ENCODE measurements around the gene SIRT2. TPM values are rescaled to one million over a fixed set of nuclear protein-coding genes. Genes with fewer than 3 reads are reported as not detected.
A peak's percentile ranks its signal among the peaks of the same experiment; 100 is the strongest.

Gene SIRT2
- total RNA-seq, 2 donors from 2014 or later, result 28.0 to 32.9 TPM

DNA sequence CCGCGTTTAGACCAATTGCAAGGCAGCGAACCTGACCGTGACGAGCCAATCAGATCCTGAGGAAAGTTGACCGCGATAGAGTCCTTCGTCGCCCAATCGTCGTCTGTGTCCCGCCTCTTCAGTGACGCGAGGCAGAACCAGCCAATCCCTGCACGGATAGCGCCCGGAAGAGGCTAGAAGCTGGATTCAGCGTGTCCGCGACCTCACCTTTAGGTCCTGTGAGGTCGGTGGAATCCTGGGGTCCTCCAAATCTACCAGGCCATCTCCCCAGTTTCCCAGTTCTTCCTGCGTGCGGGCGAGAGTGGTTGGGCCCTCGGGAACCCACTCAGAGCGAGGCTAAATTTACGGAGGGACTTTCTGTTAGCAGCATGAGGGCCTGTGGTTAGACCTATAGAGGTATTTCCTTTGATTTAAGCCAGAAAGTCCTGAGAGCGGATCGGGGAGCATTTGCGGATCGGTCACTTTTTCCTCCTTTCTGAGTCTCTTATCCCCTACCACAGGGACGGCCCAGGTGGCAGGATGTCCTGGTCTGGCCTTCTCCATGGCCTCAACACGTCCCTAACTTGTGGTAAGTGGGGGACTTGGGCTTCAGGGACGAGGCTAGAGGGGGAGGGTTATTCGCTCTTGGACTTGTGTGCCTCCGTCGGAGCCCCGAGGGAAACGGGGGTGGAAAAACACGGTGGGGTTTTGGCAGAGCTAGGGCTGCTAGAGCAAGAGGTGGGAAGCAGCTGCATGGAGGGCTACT is 31.5 kb upstream of the SIRT2 start, which contains the start of gene MRPS12:
MRPS12 (plus strand) TSS at position 169 of the 745 bp plus-strand sequence; CDS start at position 520, 351 bp downstream.
- peaks cover 12% of the 10 kb centered on the region for H3K4me1 ChIP-seq
- no peaks in the 10 kb centered on the region for H3K9me3 ChIP-seq
- intact Hi-C loops (cut with DNase I), result no loop called here
- H3K27ac ChIP-seq, result peak within 1 kb of the TSS; percentile 88
- H3K27me3 ChIP-seq, result no peaks in the 10 kb centered on the region
- no peaks in the 10 kb centered on the region for H3K36me3 ChIP-seq
- peak within 1 kb of the TSS; percentile 86 to 95 for H3K9ac ChIP-seq (ENCODE audit: low read depth in 2 of 2, low read length in 2 of 2)
- peak within 1 kb of the TSS; percentile 76 for H3K4me3 ChIP-seq
- TF ChIP-seq, protein P1, sequence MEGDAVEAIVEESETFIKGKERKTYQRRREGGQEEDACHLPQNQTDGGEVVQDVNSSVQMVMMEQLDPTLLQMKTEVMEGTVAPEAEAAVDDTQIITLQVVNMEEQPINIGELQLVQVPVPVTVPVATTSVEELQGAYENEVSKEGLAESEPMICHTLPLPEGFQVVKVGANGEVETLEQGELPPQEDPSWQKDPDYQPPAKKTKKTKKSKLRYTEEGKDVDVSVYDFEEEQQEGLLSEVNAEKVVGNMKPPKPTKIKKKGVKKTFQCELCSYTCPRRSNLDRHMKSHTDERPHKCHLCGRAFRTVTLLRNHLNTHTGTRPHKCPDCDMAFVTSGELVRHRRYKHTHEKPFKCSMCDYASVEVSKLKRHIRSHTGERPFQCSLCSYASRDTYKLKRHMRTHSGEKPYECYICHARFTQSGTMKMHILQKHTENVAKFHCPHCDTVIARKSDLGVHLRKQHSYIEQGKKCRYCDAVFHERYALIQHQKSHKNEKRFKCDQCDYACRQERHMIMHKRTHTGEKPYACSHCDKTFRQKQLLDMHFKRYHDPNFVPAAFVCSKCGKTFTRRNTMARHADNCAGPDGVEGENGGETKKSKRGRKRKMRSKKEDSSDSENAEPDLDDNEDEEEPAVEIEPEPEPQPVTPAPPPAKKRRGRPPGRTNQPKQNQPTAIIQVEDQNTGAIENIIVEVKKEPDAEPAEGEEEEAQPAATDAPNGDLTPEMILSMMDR (IDR thresholded peaks at IDR 0.05), result no peak
- peak; percentile 99 for DNase-seq

DNA sequence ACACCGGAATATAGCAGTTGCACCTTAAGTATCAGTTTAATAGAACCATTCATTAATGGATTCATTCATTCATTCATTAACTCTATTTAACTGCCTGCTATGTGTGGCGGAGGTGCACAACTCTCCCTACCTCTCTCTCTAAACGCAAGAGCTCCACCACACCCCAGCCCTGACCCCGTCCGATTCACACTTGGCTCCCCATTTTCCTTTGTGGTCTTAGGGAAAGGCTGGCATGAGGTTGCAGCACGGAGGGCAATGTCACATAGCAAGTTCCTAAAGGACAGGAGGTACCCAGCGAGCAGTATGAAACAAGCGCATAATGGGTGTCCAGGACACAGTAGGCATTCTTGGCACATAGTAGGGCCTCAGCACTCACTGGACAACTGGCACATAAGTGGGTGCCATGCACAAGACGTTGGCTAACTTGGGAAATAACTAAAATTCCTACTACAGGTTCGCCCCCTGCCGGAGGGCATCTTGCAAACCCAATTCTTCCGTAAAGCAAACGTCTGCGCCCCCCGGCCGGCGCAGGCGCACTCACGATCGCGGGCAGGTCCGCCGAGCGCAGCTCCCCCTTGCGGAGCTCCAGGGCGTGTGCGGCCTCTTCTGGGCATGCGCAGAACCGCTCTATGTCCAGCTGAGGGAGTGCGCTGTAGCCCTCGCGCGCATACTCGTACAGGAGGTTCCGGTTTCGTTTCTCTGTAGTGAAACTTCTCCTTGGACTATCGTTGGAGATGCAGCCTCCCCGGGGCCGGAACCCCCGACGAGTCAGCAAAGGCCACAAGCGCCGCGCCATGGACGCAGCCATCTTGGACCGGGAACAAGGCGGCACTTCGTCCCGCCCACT is 30.7 kb upstream of the SIRT2 start, which contains the start of gene SARS2:
SARS2 (minus strand) TSS at position 835 of the 847 bp plus-strand sequence; CDS start at position 808, 27 bp downstream.
- intact Hi-C loops (cut with DNase I), result loop anchor here (10.0 kb wide), 3 partner anchors 295 to 415 kb away; no protein-coding TSS in a partner anchor
- DNase-seq, result peak; percentile 93
- Histone ChIP-seq H3K27me3 (no peaks in the 10 kb centered on the region), H3K4me1 (peaks cover 12% of the 10 kb centered on the region), H3K36me3 (no peaks in the 10 kb centered on the region), H3K9ac (ENCODE audit: low read depth in 2 of 2, low read length in 2 of 2) (peak within 1 kb of the TSS; percentile 86 to 95), H3K4me3 (peak within 1 kb of the TSS; percentile 76), H3K27ac (peak within 1 kb of the TSS; percentile 88), H3K9me3 (no peaks in the 10 kb centered on the region)
- TF ChIP-seq, protein P1 (IDR thresholded peaks at IDR 0.05), result peak; percentile 100

DNA sequence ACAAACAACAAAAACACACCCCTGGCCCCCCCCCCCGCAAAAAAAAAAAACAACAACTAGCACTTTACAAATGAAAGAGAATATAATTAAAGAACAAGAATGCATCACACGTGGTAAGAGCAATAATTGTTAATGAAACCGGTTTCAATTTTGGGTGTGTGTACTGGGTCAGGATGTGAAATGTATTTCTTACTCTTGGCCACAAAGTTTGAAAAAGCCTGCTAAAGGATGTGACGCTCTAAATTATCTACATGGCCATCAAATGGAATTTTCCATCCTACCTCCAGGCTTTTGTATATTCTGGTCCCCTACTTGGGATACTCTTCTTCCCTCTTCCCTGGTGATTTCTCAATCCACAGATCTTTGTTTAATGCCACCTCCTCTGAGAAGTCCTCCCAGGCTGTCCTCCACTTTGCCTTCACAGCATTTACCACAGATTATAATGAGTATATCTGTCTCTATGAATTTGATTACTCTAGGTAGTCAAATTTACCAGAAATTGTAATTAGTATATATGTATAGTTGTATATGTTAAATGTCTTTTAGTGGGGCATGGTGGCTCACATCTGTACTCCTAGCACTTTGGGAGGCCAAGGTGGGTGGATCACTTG is 29.1 kb upstream of the SIRT2 start:
- Histone ChIP-seq H3K4me1 (peaks cover 12% of the 10 kb centered on the region), H3K36me3 (no peaks in the 10 kb centered on the region), H3K27me3 (no peaks in the 10 kb centered on the region), H3K27ac (no peak overlapping the region), H3K9me3 (no peaks in the 10 kb centered on the region), H3K9ac (ENCODE audit: low read depth in 2 of 2, low read length in 2 of 2) (no peak overlapping the region), H3K4me3 (no peak overlapping the region)
- intact Hi-C loops (cut with DNase I), result loop anchor here (10.0 kb wide), 3 partner anchors 294 to 414 kb away; no protein-coding TSS in a partner anchor
- DNase-seq, result no peak
- TF ChIP-seq, protein P1 (IDR thresholded peaks at IDR 0.05), result no peak

- DNase-seq, result no peak
Measured at GRCh38 chr19:38924388-38924787, 25.0 kb upstream of the SIRT2 start.

More at GRCh38 chr19:38924388-38924787, 25.0 kb upstream of the SIRT2 start:
- Histone ChIP-seq H3K4me3 (no peak overlapping the region), H3K9ac (ENCODE audit: low read depth in 2 of 2, low read length in 2 of 2) (no peak overlapping the region), H3K27ac (no peak overlapping the region), H3K36me3 (no peaks in the 10 kb centered on the region), H3K9me3 (no peaks in the 10 kb centered on the region), H3K4me1 (no peaks in the 10 kb centered on the region), H3K27me3 (no peaks in the 10 kb centered on the region)
- intact Hi-C loops (cut with DNase I), result loop anchor here (10.0 kb wide), 3 partner anchors 290 to 410 kb away; no protein-coding TSS in a partner anchor
- TF ChIP-seq, protein P1 (IDR thresholded peaks at IDR 0.05), result no peak

Data from colonic mucosa (tissue), 4 donors.